ENCODE measurements around the gene DENR. TPM values are rescaled to one million over a fixed set of nuclear protein-coding genes. Genes with fewer than 3 reads are reported as not detected.
A peak's percentile ranks its signal among the peaks of the same experiment; 100 is the strongest.
"Not testable (repeated sequence)": the region's sequence is repeated elsewhere in the genome, so short reads cannot be mapped to it uniquely, and the experiment has no call there.

DENR gene
- total RNA-seq, 1 donor from 2014 or later: 29.1 TPM

GRCh38 chr12:122740351-122740750 is 12.3 kb upstream of the DENR start:
- no peak for TF ChIP-seq CTCF (IDR thresholded peaks at IDR 0.05)
- intact Hi-C loops (cut with DNase I): no loop called here
- DNase-seq: no peak
- no peak overlapping the region for H3K4me3 ChIP-seq
- no peaks in the 10 kb centered on the region for H3K36me3 ChIP-seq
- H3K27me3 ChIP-seq: no peaks in the 10 kb centered on the region
- ATAC-seq: no peak
- no peak overlapping the region for H3K27ac ChIP-seq
- no peaks in the 10 kb centered on the region for H3K9me3 ChIP-seq
- H3K4me1 ChIP-seq: no peaks in the 10 kb centered on the region

GRCh38 chr12:122743895-122744525 is 8.6 kb upstream of the DENR start:
- no peak for TF ChIP-seq CTCF (IDR thresholded peaks at IDR 0.05)
- H3K4me3 ChIP-seq: no peak overlapping the region
- intact Hi-C loops (cut with DNase I): no loop called here
- no peaks in the 10 kb centered on the region for H3K36me3 ChIP-seq
- H3K27ac ChIP-seq: no peak overlapping the region
- H3K9me3 ChIP-seq: no peaks in the 10 kb centered on the region
- peak; percentile 71 for DNase-seq
- ATAC-seq: peak; percentile 87
- no peaks in the 10 kb centered on the region for H3K27me3 ChIP-seq
- H3K4me1 ChIP-seq: no peaks in the 10 kb centered on the region

GRCh38 chr12:122747224-122748135 is 5.1 kb upstream of the DENR start:
- no peak for ATAC-seq

GRCh38 chr12:122749569-122750332 is 2.9 kb upstream of the DENR start:
- Histone ChIP-seq H3K27me3 (no peaks in the 10 kb centered on the region), H3K4me3 (no peak overlapping the region), H3K27ac (no peak overlapping the region), H3K36me3 (peaks cover 9% of the 10 kb centered on the region), H3K4me1 (peaks cover 10% of the 10 kb centered on the region), H3K9me3 (no peaks in the 10 kb centered on the region)
- intact Hi-C loops (cut with DNase I): loop anchor here (5.0 kb wide), 1 partner anchor 112 kb away; no protein-coding TSS in a partner anchor
- DNase-seq (no peak), ATAC-seq (no peak)
- TF ChIP-seq CTCF (IDR thresholded peaks at IDR 0.05): no peak

More at GRCh38 chr12:122747224-122748135, 5.1 kb upstream of the DENR start:
- TF ChIP-seq CTCF (IDR thresholded peaks at IDR 0.05): no peak
- Histone ChIP-seq H3K27ac (no peak overlapping the region), H3K27me3 (no peaks in the 10 kb centered on the region), H3K4me3 (no peak overlapping the region), H3K4me1 (no peaks in the 10 kb centered on the region), H3K36me3 (no peaks in the 10 kb centered on the region), H3K9me3 (no peaks in the 10 kb centered on the region)
- intact Hi-C loops (cut with DNase I): no loop called here
- DNase-seq: no peak

- not testable (repeated sequence) for ATAC-seq, H3K9me3 ChIP-seq, H3K27me3 ChIP-seq, DNase-seq, H3K4me3 ChIP-seq, H3K27ac ChIP-seq
- Histone ChIP-seq H3K4me1 (peaks cover 10% of the 10 kb centered on the region), H3K36me3 (peaks cover 21% of the 10 kb centered on the region)
- intact Hi-C loops (cut with DNase I): loop anchor here (5.0 kb wide), 1 partner anchor 114 kb away; no protein-coding TSS in a partner anchor
Measured at GRCh38 chr12:122750781-122751515, 1.7 kb upstream of the DENR start.
